ENCODE data around the gene CHST8. TPM values are rescaled to one million over a fixed set of nuclear protein-coding genes. Genes with fewer than 3 reads are reported as not detected.

The CHST8 gene
- total and polyA plus RNA-seq, 2 of the 13 experiments (the other 11 are each of a cell fraction or from before 2014, with no cell fraction given), result not detected

- Histone ChIP-seq H3K27me3 (ENCODE audit: control insufficient read depth in 1 of 2, insufficient read depth in 2 of 2, low read length in 2 of 2) (peaks cover 2 to 37% of the 10 kb centered on the region in 2 experiments; a peak in 4 of 5 replicates), H3K9me3 (ENCODE audit: low read length) (no peaks in the 10 kb centered on the region), H4K20me1 (ENCODE audit: insufficient read depth, low read length) (no peaks in the 10 kb centered on the region), H3K9ac (ENCODE audit: insufficient read depth, low read depth, low read length) (no peak overlapping the region), H3K4me3 (replicated peaks in 1 of 3; ENCODE audit: insufficient read depth in 1 of 3, low read depth in 2 of 3, low read length in 3 of 3) (no peak overlapping the region), H3K4me2 (ENCODE audit: low read depth, low read length) (no peak overlapping the region), H3K79me2 (ENCODE audit: insufficient read depth, low read length) (no peaks in the 10 kb centered on the region), H2AFZ (ENCODE audit: low read length) (no peak overlapping the region), H3K27ac (ENCODE audit: extremely low read length, insufficient read depth, low read length) (no peak overlapping the region), H3K36me3 (replicated peaks in 1 of 2; ENCODE audit: control insufficient read depth in 1 of 2, insufficient read depth in 2 of 2, low read length in 2 of 2) (no peaks in the 10 kb centered on the region), H3K4me1 (ENCODE audit: insufficient read depth, low read length) (no peaks in the 10 kb centered on the region)
- DNase-seq (ENCODE audit: low spot score) (no peak), ATAC-seq (no peak), FAIRE-seq (no peak)
- CTCF ChIA-PET (ENCODE audit: low intra/inter-chr PET ratio, low total read pairs), result no interaction called here
- TF ChIP-seq FOXK1 (CRISPR knock-in tag; IDR thresholded peaks at IDR 0.05; ENCODE audit: borderline replicate concordance, low read depth), result no peak
- TF ChIP-seq SMYD3 (CRISPR knock-in tag; IDR thresholded peaks at IDR 0.05), result no peak
- TF ChIP-seq REPIN1 (CRISPR knock-in tag; IDR thresholded peaks at IDR 0.05; ENCODE audit: borderline replicate concordance, low read depth), result no peak
- no peak for TF ChIP-seq ZBTB21 (CRISPR knock-in tag; IDR thresholded peaks at IDR 0.05)
- TF ChIP-seq SKI (IDR thresholded peaks at IDR 0.05; ENCODE audit: partially characterized antibody), result no peak
- no peak for TF ChIP-seq ZSCAN22 (CRISPR knock-in tag; IDR thresholded peaks at IDR 0.05)
- TF ChIP-seq HMG20A (CRISPR knock-in tag; IDR thresholded peaks at IDR 0.05; ENCODE audit: borderline replicate concordance), result no peak
- TF ChIP-seq RFX1 (IDR thresholded peaks at IDR 0.05), result no peak
- no peak for TF ChIP-seq ETV6 (CRISPR knock-in tag; conservative IDR thresholded peaks at IDR 0.05)
- TF ChIP-seq ZNF407 (CRISPR knock-in tag; IDR thresholded peaks at IDR 0.05; ENCODE audit: not compliant biosample characterization), result no peak
- no peak for TF ChIP-seq ZNF251 (CRISPR knock-in tag; IDR thresholded peaks at IDR 0.05)
- no peak for TF ChIP-seq ZNF607 (CRISPR knock-in tag; IDR thresholded peaks at IDR 0.05; ENCODE audit: borderline replicate concordance)
- intact Hi-C loops (cut with micrococcal nuclease; ENCODE audit: unreplicated experiment), result no loop called here
- POLR2A ChIA-PET, result no interaction called here
- no TSS peak for BruUV-seq (replicated peaks)
- in situ Hi-C loops (cut with HindIII; ENCODE audit: extremely low pct_ligation_motif_present, low pct_unique_long_range_greater_than_20kb), result no loop called here
- 6% methylated on average over 11 of the region's 18 CpGs for WGBS (ENCODE audit: low lambda C conversion rate)
Observed at GRCh38 chr19:33750587-33751435, 129.1 kb downstream of the CHST8 start.

Data from HepG2 (cell line).